ENCODE results near the gene DLG5. TPM values are rescaled to one million over a fixed set of nuclear protein-coding genes. Genes with fewer than 3 reads are reported as not detected.

The DLG5 gene
- total RNA-seq, 1 experiment from 2014 or later: 81.7 TPM

- TF ChIP-seq EZH2 (IDR thresholded peaks at IDR 0.05; ENCODE audit: low read depth) (no peak), CTCF (conservative IDR thresholded peaks at IDR 0.05) (no peak)
- no peaks in the 10 kb centered on the region for H3K9me2 ChIP-seq (ENCODE audit: insufficient read depth)
- no peak overlapping the region for H3K4me3 ChIP-seq
- DNase-seq: no peak
- H2AFZ ChIP-seq: no peak overlapping the region
- H3K36me3 ChIP-seq (ENCODE audit: low read depth): no peaks in the 10 kb centered on the region
- peaks cover 6% of the 10 kb centered on the region; the same call in 1 of the 2 replicates for H3F3A ChIP-seq (ENCODE audit: insufficient read depth, low read depth)
- H3K9me3 ChIP-seq (ENCODE audit: insufficient read depth, low read depth): no peaks in the 10 kb centered on the region
- POLR2A ChIA-PET (ENCODE audit: unreplicated experiment): no interaction called here
- CTCF ChIA-PET: interaction anchor here (0.6 kb wide), 1 partner anchor 69 kb away, joined by 3 read pairs; no protein-coding TSS in a partner anchor
- no peaks in the 10 kb centered on the region for H4K20me1 ChIP-seq (ENCODE audit: insufficient read depth)
- intact Hi-C loops (cut with micrococcal nuclease; ENCODE audit: unreplicated experiment): no loop called here
- H3K4me2 ChIP-seq: no peak overlapping the region
- no TSS peak for BruUV-seq (replicated peaks)
- no peaks in the 10 kb centered on the region for H3K79me2 ChIP-seq (ENCODE audit: low read depth)
- H3K4me1 ChIP-seq (replicated peaks; ENCODE audit: insufficient read depth): peaks cover 18% of the 10 kb centered on the region
- H3K27me3 ChIP-seq (ENCODE audit: insufficient read depth, low read depth): no peaks in the 10 kb centered on the region
- no peak overlapping the region for H3K27ac ChIP-seq
These were observed 41.1 kb upstream of the DLG5 start for GRCh38 chr10:77967611-77968022.

- peak in 1 of 2 experiments; percentile 42 for DNase-seq
- H3K9me3 ChIP-seq (ENCODE audit: insufficient read depth, low read depth): no peaks in the 10 kb centered on the region
- H3K4me2 ChIP-seq: no peak overlapping the region
- H3K27me3 ChIP-seq (ENCODE audit: insufficient read depth, low read depth): no peaks in the 10 kb centered on the region
- TF ChIP-seq CTCF (conservative IDR thresholded peaks at IDR 0.05) (no peak), EZH2 (IDR thresholded peaks at IDR 0.05; ENCODE audit: low read depth) (no peak)
- H3K9me2 ChIP-seq (ENCODE audit: insufficient read depth): no peaks in the 10 kb centered on the region
- no peak overlapping the region for H3K4me3 ChIP-seq
- BruUV-seq (replicated peaks): no TSS peak
- H2AFZ ChIP-seq: no peak overlapping the region
- ChIA-PET POLR2A (ENCODE audit: unreplicated experiment) (no interaction called here), CTCF (no interaction called here)
- H3F3A ChIP-seq (ENCODE audit: insufficient read depth, low read depth): peaks cover 6% of the 10 kb centered on the region; the same call in 1 of the 2 replicates
- H3K27ac ChIP-seq: no peak overlapping the region
- intact Hi-C loops (cut with micrococcal nuclease; ENCODE audit: unreplicated experiment): no loop called here
- peaks cover 13% of the 10 kb centered on the region for H3K4me1 ChIP-seq (replicated peaks; ENCODE audit: insufficient read depth)
- no peaks in the 10 kb centered on the region for H3K79me2 ChIP-seq (ENCODE audit: low read depth)
- H3K36me3 ChIP-seq (ENCODE audit: low read depth): no peaks in the 10 kb centered on the region
- no peaks in the 10 kb centered on the region for H4K20me1 ChIP-seq (ENCODE audit: insufficient read depth)
These were observed 38.7 kb upstream of the DLG5 start for GRCh38 chr10:77965294-77965693.

- Histone ChIP-seq H3K79me2 (ENCODE audit: low read depth) (no peaks in the 10 kb centered on the region), H3F3A (ENCODE audit: insufficient read depth, low read depth) (peaks cover 6% of the 10 kb centered on the region; the same call in 1 of the 2 replicates), H3K4me2 (no peak overlapping the region), H3K27ac (no peak overlapping the region), H4K20me1 (ENCODE audit: insufficient read depth) (no peaks in the 10 kb centered on the region), H3K36me3 (ENCODE audit: low read depth) (no peaks in the 10 kb centered on the region), H3K9me2 (ENCODE audit: insufficient read depth) (no peaks in the 10 kb centered on the region), H3K27me3 (ENCODE audit: insufficient read depth, low read depth) (no peaks in the 10 kb centered on the region), H3K4me3 (no peak overlapping the region), H3K9me3 (ENCODE audit: insufficient read depth, low read depth) (no peaks in the 10 kb centered on the region), H2AFZ (no peak overlapping the region), H3K4me1 (replicated peaks; ENCODE audit: insufficient read depth) (peaks cover 13% of the 10 kb centered on the region)
- ChIA-PET POLR2A (ENCODE audit: unreplicated experiment) (interaction anchor here (0.6 kb wide), 1 partner anchor 459 kb away, joined by 6 read pairs; no protein-coding TSS in a partner anchor), CTCF (no interaction called here)
- TF ChIP-seq CTCF (conservative IDR thresholded peaks at IDR 0.05): no peak
- TF ChIP-seq EZH2 (IDR thresholded peaks at IDR 0.05; ENCODE audit: low read depth): no peak
- BruUV-seq (replicated peaks): no TSS peak
- intact Hi-C loops (cut with micrococcal nuclease; ENCODE audit: unreplicated experiment): no loop called here
- no peak for DNase-seq
These were observed 38.3 kb upstream of the DLG5 start for GRCh38 chr10:77964811-77965210.

Data from PC-9 (cell line).